ENCODE data around the gene GMPR.

The GMPR gene

DNA sequence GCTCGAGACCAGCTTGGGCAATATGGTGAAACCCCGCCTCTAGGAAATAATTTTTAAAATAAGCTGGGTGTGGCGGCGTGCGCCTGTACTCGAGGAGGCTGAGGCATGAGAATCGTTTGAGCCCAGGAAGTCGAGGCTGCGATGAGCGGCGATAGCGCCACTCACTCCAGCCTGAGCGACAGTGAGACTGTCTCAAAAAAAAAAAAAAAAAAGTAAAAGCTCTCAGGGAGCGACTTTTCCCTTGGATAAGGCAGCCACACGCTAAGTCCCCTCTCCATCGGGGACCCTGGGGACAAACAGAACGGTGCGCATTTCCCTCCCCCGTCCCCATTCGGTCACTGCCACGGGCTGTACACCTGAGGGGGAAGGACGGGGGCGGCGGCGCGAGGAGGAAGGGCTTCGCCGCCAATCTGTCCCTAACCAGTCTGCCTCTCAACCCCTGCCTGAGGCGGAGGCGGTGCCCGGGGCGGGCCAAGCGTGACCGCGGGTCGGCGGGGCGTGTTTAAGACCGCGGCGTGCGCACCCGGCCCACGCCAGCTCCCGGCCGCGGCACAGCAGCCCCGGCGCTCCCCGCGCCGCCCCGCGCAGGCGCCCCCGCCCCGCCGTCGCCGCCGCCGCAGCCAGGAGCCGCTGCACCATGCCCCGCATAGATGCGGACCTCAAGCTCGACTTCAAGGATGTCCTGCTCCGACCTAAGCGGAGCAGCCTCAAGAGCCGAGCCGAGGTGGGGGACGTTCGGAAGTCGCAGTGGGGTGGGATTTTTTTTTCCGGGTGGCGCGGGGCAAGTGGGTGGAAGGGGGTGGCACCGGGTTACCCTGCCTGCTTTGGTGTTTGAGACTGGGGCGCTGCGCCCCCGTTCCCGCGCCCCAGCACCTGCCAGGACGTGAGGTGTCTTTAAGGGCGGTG lies at the start of gene GMPR:
Gene GMPR (plus strand): TSS at position 531 of the 906 bp plus-strand sequence. CDS start 107 bp downstream, at position 638.
- peak; percentile 92 for DNase-seq

DNA sequence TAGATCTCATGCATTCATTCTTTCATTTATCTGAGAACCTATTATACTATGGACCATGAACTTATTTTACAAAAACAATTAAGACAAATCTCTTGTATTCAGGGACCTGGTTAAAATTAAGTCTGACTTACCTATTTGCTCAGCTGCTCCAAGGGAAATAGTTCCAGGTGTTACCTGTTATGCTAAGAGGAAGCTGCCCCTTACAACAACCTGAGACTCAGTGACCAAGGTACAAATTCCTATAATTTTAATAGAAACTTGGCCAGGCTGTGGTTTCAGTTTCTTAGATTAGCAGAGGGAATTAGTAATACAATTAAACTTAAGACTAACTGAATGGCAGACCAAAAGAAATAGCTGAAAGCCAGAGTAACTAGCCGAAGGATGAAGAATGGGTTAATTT lies 48.2 kb upstream of the GMPR start:
- no peak for DNase-seq

DNA sequence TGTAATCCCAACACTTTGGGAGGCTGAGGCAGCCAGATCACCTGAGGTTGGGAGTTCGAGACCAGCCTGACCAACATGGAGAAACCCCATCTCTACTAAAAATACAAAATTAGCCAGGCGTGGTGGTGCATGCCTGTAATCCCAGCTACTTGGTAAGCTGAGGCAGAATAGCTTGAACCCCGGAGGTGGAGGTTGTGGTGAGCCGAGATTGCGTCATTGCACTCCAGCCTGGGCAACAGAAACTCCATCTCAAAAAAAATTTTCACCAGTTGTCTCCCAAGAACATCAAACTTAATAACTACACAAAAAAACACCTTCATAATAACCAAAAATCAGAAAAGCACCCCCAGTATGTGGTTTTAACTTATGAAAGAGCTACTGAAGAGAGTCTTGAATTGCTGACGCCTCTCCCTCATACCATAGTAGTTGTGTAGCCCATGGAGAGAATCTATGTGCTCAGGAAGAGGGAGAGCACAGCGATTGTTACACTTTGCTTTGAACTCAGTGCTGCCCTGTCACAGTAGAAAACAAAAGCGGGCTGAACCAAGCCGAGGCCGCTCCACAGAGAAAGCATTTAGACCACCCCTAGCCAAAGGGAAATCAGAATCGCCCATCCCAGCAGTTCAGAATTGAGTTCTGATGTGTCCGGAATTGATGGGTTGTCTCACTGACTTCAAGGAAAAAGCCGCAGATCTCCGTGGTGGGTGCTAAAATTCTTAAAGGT lies 42.0 kb upstream of the GMPR start:
- no peak for DNase-seq

DNA sequence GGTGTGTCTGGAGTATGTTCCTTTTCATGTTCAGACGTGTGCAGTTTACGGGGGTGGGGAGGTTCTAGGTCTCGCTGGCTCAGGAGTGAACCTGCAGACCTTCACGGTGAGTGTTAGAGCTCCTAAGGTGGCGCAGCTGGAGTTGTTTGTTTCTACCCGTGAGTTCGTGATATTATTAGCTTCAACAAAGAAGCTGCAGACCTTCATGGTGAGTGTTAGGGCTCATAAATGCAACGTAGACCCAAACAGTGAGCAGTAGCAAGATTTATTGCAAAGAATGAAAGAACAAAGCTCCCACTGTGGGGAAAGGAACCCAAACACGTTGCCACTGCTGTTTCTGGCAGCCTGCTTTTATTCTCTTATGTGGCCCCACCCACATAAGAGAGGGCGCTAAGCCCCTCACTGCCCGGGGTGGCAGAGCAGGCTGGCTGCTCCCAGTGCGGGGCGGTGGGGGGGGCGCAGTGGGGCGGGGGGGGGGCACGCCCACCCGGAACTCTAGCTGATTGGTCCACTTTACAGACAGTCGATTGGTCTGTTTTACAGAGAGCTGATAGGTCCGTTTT lies 41.3 kb upstream of the GMPR start:
- no peak for DNase-seq

DNA sequence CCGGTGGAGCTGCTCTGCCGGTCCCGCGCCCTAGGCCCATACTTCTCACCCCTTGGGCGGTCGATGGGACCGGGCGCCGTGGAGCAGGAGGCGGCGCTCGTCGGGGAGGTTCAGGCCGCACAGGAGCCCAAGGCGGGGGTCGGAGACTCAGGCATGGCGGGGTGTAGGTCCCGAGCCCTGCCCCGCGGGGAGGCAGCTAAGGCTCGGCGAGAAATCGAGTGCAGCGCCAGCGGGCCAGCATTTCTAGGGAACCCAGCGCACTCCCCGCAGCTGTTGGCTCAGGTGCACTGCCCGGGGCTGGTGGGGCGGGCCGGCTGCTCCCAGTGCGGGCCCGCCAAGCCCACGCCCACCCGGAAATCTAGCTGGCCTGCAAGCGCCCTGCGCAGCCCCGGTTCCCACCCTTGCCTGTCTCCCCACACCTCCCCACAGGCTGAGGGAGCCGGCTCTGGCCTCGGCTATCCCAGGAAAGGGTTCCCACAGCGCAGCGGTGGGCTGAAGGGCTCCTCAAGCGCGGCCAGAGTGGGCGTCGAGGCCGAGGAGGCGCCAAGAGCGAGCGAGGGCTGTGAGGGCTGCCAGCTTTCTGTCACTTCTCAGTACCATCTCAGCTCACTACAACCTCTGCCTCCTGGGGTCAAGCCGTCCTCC lies 40.2 kb upstream of the GMPR start:
- DNase-seq, result no peak

DNA sequence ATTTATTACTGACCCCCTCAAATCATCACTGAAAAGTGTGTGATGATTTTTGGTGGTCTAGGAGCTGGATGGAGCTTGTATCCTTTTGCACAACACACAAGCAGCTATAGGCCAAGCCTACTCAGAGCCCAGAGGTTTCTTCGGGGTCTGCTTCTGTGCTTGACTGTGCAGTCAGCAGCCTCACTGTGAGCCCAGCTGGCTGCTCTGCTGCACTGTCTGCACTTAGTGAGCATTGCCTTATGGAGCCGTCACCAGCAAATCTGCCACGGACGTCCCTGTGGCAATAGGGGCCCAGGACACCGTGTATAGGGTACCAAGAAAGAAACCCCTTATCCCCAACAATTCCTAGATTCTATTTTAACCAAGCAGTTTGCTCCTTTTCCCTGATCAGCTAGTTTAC lies 38.6 kb upstream of the GMPR start:
- no peak for DNase-seq

DNA sequence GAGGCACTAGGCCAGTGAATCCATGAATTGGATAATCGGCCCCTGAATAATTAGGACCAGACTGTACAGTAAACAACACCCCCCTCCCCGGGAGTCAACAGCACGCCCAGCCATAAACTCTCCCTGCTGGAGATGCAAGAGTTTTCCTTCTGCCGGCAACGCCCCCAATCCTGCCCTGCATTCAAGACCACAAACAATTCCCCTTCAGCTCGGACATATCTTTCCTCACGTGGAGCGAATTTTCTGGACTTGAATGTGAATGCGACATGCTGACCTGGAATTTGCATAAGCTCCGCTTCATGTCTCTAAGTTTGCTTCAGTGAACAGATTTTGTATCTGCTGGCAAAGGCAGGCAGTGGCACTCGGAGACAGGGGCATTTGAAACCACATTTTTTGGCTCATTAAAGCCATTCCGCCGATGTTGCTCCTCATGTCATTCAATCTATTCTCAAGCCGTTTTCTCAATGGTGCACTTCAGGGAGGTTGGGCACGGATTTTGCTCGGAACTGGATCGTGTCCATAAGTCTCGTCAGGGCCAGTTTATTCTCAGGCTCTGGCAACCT lies 38.0 kb upstream of the GMPR start:
- DNase-seq, result no peak

DNA sequence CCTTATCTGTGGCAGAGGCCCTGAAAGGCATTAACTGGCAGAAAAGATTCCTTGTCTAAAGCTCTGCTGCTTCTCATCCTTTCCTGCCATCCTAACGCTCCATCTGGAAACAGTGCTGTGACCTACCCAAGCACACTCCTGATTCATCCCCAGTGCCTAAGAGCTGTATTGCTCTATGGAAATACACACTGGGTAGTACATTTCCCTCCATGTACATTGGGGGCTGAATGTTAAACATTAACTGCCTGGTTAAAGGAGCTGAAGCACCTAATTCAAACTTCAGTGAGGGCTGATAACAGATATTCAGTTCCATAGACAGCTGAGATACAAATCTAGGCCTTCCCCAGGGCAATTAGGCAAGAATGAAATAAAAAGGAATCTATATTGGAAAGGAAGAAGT lies 36.7 kb upstream of the GMPR start:
- no peak for DNase-seq

DNA sequence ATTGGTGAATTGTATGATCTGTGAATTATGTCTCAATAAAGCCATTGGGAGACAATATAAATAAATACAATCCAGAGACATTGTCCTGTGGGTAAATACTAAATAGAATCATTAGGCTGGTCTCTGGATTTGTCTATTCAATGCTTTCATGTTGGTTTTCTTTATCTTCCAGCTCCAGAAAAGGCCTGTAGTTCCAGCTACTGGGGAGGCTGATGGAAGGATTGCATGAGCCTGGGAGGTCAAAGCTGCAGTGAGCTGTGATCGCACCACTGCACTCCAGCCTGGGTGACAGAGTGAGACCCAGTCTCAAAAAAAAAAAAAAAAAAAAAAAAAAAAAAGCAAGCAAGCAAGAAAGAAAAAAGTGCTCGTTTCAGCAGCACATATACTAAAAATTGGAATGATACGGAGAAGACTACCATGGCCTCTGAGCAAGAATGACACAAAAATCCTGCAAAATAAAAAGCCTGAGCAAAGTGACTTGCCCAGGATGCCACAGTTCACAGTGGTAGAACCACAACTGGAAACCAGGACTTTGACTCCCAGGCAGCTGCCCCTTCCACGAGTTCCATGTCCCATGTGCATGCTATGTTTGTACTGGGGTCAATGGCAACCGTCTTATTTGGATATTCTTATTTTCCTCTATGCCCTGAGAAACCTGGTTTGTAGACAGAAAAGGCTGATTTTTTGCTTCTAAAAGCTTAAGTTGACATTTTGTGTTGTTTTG lies 33.6 kb upstream of the GMPR start:
- DNase-seq, result no peak

DNA sequence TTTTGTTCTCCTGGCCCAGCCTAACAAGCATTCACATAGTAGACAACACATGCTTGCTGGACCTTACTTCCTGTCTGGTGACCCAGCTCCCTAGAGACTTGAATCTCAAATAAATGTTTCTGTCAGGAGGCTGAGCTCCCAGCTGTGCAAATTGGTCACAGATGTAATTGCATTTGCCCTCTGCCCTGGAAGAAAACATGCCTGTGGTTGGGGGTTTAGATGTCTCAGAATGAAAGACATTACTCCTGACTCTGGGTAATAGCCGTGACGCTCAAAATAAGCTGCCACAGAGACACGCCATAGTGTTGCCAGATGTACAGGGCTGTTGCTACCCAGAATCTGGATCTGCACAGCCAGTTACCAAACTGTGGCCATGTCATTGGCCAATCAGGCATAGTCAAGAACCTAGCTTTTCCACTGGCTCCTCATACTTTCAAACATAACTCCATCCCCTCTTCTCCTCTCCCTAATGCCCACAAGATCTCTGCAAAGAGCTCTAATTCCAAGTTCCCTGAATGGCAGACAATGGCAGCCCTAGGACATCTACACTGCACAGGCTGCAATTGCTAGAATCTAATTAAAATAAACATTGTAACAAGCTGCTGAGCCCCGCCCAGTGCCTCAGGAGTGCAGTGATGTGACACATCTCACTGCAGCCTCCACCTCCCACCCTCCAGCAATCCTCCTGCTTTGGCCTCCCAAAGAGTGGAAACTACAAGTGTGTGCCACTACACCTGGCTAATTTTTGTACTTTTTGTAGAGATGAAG lies 32.8 kb upstream of the GMPR start:
- DNase-seq, result no peak

DNA sequence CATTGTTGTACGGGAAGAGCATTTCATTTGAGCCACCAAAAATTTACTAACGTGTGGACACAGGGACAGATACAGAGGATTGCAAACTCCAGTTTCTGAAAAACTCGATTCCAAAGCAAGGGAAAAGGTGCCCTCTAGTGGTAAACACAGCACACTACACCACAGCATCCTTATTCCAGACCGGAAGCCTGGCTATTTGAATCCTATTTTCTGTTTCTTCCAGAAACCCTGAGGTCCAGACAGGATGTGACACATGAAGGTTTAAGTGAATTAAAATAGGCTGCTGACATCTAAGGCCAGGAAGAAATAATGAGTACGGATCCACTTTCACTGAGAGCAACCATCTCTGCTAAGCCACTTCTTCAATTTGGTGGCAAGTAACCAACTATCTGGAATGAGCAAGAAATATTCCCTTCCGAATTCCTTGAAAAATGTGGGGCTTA lies 31.8 kb upstream of the GMPR start:
- DNase-seq, result peak; percentile 89

DNA sequence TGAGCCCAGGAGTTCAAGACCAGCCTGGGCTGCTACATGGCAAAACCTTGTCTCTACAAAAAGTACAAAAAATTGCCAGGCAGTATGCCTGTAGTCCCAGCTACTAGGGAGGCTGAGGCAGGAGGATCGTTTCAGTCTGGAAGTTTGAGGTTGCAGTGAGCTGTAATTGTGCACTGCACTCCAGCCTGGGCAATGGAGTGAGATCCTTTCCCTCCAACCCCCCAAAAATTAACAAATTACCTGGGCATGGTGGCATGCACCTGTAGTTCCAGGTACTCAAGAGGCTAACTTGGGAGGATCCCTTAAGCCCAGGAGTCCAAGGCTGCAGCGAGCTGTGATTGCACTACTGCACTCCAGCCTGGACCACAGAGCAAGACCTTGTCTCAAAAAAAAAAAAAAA lies 29.4 kb upstream of the GMPR start:
- no peak for DNase-seq

DNA sequence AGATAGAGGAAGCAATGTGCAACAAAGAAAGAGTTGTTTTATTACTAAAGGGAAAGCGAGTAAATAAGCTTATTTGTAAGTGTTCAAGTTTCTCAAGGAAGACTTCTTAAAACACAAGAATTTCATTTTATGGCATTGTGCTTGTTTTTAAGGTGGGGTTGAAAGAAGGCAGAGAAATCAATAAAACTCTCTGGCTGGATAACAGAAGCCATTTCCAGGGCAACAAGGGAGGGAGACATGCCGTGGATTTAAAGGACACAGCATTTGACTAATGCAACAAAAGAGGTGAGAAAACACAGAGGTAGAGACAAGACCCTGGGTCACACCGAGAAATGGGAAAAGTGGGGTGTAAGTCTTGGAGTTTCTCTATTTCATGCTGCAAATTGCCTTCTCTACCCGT lies 28.8 kb upstream of the GMPR start:
- DNase-seq, result no peak

DNA sequence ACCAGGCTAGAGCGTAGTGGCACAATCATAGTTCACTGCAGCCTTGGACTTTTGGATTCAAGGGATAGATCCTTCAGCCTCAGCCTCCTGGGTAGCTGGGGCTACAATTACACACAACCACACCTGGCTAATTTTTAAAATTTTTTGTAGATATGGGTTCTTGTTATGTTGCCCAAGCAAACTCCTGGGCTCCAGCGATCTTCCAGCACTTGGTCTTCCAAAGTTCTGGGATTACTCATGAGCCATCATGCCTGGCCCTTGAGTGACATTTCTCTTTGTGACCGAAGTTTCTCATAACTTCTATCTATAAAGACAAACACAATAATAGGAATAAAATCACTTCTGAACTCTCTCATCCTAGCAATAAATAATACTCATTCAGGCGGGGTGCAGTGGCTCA lies 26.1 kb upstream of the GMPR start:
- DNase-seq, result no peak

DNA sequence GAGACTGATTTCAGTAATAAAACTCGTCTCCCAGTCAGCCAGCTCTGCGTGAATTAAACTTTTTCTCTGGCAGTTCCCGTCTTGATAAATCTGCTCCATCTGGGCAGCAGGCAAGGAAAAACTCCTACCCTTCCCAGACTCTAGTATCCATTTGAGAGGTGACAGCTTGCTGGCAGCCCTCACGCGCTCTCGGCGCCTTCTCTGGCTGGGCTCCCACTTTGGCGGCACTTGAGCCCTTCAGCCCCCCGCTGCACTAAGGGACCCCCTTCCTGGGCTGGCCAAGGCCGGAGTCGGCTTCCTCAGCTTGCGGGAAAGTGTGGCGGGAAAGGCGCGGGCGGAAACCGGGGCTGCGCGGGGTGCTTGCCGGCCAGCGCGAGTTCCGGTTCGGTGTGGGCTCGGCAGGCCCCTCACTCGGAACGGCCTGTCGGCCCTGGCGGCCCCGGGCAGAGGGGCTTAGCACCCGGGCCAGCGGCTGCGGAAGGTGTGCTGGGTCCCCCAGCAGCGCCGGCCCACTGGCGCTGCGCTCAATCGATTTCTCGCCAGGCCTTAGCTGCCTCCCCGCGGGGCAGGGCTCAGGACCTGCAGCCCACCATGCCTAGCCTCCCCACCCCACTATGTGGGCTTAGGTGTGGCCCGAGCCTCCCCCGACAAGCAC lies 21.8 kb upstream of the GMPR start:
- no peak for DNase-seq

DNA sequence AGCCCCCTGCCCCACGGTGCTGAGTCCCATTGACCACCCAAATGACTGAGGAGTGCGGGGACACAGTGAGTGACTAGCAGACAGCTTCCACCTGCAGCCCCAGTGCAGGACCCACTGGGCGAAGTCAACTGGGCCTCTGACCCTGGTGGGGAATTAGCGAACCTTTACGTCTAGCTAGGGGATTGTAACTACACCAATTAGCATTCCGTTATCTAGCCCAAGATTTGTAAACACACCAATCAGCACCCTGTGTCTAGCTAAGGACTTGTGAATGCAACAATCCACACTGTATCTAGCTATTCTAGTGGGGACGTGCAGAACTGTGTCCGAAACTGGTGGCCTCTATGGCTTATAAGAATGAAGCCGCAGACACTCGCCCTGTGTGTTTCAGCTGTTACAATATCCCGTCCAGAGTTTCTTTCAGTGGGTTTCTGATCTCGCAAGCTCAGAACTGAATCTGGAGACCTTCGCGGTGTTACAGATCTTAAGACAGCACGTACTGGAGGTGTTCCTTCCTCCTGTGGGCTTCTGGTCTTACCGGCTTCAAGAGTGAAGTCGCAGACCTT lies 21.1 kb upstream of the GMPR start:
- DNase-seq, result no peak

DNA sequence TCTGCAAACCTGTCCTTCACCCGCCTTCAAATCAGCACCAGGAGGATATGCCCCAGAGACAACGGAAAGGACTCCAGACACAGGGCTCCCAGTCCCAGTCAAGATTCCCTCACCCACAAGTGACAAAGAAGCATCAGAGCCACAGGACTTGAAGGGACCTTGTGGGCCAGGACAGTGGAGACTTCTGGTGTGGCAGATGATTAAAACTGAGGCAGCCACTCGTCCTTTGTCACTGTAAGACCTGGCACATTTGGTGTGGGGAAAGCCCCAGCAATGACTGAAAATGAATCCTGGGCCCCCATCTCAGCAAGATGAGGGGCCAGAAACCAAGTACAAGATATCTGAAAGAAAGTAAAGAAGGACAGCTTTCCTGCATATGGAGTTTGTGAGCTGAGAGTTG lies 15.6 kb upstream of the GMPR start:
- no peak for DNase-seq

DNA sequence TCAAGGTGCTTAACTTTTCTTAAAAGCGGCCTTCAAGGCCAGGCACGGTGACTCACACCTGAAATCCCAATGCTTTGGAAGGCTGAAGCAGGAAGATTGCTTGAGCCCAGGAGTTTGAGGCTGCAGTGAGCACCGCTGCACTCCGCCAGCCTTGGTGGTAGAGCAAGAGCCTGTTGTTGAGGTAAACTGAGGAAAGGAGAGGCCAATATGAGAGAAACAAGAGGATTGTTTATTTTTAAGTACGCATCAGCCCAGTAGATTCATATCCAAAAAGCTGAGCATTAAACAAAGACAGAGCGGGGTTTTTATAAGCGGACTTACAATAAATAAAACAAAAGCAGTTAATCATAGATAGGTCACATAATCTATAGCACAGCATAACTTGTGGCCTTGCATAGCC lies 15.0 kb upstream of the GMPR start:
- no peak for DNase-seq

DNA sequence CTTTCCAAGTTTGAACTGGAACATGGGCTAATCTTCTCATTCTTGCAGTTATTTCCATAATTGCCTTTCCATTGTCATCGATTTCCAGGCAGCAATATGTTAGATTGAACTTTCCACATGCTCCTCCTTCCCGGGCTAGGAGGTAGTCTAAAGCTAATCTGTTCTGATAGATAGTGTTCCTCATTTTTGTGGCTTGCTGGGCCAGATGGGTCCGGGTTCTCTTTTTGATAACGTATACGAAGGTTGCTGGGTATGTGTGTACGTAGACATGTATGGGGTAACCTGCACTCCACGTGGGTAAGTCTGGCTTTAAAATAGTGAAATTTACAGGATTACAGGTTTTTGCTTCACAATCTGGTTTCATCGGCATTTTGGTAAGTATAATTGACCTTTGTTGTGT lies 14.0 kb upstream of the GMPR start:
- DNase-seq, result peak; percentile 98

DNA sequence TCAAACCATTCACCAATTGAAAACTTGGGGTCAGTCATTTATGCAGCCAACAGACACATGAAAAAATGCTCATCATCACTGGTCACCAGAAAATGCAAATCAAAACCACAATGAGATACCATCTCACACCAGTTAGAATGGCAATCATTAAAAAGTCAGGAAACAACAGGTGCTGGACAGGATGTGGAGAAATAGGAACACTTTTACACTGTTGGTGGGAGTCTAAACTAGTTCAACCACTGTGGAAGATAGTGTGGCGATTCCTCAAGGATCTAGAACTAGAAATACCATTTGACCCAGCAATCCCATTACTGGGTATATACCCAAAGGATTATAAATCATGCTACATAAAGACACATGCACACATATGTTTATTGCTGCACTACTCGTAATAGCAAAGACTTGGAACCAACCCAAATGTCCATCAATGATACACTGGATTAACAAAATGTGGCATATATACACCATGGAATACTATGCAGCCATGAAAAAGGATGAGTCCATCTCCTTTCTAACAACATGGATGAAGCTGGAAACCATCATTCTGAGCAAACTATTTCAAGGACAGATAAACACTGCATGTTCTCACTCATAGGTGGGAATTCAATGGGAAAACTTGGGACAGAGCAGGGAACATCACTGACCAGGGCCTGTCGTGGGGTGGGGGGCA lies 13.2 kb upstream of the GMPR start:
- peak; percentile 80 for DNase-seq
